Mesodermal cell (in vitro differentiated cells): ENCODE measurements around the gene ATG7.

Source experiments
- H3K27ac ChIP-seq: 2 replicates; pipeline ENCODE4 v1.7.0; 2013; ENCODE audit warnings: mild to moderate bottlenecking, low read depth, low read length, moderate library complexity; ENCODE audit not compliant: severe bottlenecking
- H3K36me3 ChIP-seq: 2 replicates; pipeline ENCODE4 v1.7.1; 2013; ENCODE audit warnings: mild to moderate bottlenecking, low read length, moderate library complexity; ENCODE audit not compliant: control insufficient read depth, insufficient read depth
- H3K4me1 ChIP-seq: one replicate; pipeline ENCODE4 v1.7.1; 2013; ENCODE audit warnings: mild to moderate bottlenecking, low read length; ENCODE audit not compliant: insufficient read depth, control insufficient read depth, poor library complexity, severe bottlenecking
- H3K4me3 ChIP-seq: 2 replicates; pipeline ENCODE4 v1.7.0; 2013; ENCODE audit warnings: low read length, control low read depth, mild to moderate bottlenecking; ENCODE audit not compliant: insufficient read depth, poor library complexity, severe bottlenecking; ENCODE audit errors: extremely low read depth
- H3K9me3 ChIP-seq: 2 replicates; pipeline ENCODE4 v1.7.1; 2013; ENCODE audit warnings: mild to moderate bottlenecking, low read length, moderate library complexity; ENCODE audit not compliant: control insufficient read depth
- WGBS, 2 experiments: methylation state at CpG; one replicate each; pipeline ENCODE4 v1.1.5; 2013; ENCODE audit warnings: missing lambda C conversion rate in 2 of 2; ENCODE audit not compliant: insufficient coverage in 2 of 2; 5-methylcytosine and 5-hydroxymethylcytosine counted together

Gene ATG7

DNA sequence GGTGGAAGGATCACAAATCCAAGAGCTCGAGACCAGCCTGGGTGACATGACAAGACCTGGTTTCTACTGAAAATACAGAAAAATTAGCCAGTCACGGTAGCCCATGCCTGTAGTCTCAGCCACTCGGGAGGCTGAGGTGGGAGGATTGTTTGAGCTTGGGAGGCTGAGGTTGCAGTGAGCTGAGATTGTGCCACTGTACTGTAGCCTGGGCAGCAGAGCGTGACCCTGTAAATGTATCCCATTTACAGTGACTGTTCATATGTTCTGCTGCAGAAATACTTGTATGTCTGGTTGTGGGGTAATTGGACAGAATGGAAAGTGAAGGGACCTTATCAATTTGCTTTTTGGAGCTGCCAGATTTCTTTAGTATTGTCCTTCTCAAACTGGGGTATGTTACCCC lies 24.9 kb downstream of the ATG7 start:
- H3K27ac ChIP-seq, result no peak overlapping the region
- H3K4me1 ChIP-seq, result no peaks in the 10 kb centered on the region
- no peak overlapping the region for H3K4me3 ChIP-seq
- peaks cover 30% of the 10 kb centered on the region for H3K36me3 ChIP-seq
- H3K9me3 ChIP-seq, result no peaks in the 10 kb centered on the region
- 89 to 100% methylated on average over 1 to 4 of the region's 4 CpGs for WGBS, 2 experiments

DNA sequence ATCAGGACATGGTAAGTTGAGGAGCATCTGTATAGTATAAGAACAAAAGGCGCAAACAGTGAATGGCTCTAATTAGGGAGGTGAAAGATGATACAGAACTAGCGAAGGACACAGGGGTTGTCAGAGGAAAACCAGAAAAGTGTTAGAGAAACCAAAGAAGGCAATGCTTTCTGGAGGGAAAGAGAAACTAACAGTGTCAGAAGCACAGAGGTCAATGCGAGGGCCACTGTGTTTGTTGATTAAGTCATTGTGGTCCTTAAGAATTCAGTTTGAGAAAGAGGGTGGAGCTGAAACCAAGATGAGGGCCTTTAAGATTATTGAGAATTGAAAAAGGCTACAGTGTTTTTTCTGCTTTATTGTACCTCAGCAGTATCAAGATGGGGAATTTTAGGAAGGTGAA lies 28.8 kb downstream of the ATG7 start:
- Histone ChIP-seq H3K4me1 (peaks cover 3% of the 10 kb centered on the region), H3K4me3 (no peak overlapping the region), H3K36me3 (peaks cover 40% of the 10 kb centered on the region), H3K27ac (no peak overlapping the region), H3K9me3 (no peaks in the 10 kb centered on the region)
- WGBS, 2 experiments, result 92 to 93% methylated on average over 3 of the region's 3 CpGs

DNA sequence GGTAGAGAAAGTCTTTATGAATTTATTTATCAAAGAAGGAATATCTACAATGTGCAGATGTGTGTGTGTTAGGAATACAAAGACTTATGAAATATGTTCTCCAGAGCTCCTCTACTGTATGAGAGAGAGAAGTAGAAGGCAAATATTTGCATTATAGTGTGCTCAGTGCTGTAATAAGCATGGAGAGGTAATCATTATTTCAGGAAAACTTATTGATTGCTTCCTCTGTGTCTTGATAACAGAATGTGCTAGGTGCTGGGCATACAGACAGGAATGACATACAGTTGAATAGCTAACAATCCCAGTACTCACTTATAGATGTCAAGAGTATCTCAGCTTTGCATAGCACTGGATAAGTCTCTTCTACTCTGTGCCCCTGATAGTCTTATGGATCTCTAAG lies 30.2 kb downstream of the ATG7 start:
- Histone ChIP-seq H3K36me3 (peaks cover 45% of the 10 kb centered on the region), H3K4me1 (peaks cover 3% of the 10 kb centered on the region), H3K4me3 (no peak overlapping the region), H3K9me3 (no peaks in the 10 kb centered on the region), H3K27ac (no peak overlapping the region)

DNA sequence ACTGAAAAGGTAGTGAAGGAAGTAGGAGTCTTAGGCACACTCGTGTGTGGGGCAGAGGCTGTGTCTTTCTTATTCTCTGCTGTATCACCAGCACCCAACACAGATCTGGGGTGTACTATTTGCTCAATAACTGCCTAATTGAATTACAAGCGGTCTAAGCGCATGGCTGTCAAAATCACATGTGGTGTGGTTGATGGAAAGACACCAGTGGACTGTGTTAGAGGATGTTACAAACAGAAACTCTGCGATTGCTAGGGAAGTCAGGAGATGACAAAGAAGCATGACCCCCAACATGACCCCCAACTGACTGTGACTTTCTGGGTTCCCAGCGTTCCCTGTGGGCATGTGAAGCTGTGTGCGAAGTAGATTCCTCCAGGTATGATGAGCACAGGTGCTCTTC lies 32.0 kb downstream of the ATG7 start:
- Histone ChIP-seq H3K9me3 (no peaks in the 10 kb centered on the region), H3K4me1 (peaks cover 3% of the 10 kb centered on the region), H3K36me3 (peaks cover 59% of the 10 kb centered on the region), H3K4me3 (no peak overlapping the region), H3K27ac (no peak overlapping the region)
- WGBS, 2 experiments, result 97 to 99% methylated on average over 5 to 6 of the region's 6 CpGs

DNA sequence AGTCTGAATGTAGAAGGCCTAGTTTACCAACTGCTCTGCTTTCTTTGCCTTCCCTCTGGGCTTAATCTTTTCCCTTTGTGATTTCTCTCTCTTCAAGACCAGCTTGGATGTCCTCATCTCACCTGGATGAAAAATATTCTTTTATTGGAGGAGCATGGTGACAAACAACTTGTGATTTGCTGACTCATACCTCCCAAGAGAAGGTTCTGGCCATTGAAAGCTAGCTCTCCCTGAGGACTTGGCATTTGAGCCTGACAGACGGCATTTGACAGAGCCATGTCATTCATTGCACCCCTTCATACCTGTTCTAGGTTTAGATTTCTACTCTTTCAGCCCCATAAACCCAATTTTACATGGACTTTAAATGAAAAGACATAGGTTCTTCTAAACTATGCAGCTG lies 33.3 kb downstream of the ATG7 start:
- H3K9me3 ChIP-seq, result no peaks in the 10 kb centered on the region
- WGBS, 2 experiments, result 80 to 89% methylated on average over 1 of the region's 1 CpG

DNA sequence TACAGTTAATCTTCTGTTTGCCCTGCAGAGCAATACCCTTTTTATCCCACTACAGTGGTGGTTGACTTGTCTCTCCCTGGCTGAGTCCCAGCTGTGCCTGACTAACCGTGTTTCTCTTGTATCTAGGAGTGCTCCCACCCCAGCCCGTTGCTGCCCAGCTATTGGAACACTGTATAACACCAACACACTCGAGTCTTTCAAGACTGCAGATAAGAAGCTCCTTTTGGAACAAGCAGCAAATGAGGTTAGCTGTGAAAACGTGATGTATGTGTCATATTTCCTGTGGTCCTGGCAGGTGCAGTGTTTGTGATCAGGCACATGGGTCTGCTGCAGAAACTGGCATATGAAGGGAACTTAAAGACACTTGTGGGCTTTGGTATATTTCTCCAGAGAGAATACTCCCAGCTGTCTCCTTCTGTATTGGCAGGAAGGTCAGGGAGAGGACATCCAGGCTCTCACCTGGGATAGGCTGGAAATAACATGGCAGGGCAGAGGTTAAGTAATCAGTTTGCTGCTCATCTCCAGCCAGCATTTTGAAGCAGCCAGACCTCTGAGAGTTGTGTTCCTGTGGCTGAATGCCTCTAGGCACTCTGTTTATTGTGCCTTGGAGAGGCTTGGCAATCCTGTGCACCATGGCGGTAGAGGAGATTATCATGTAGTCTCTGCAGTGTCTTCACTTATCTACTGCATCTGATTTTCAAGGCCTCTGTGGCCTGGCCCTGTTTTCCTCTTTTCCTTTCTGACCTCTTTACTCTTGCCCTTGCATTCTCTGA lies 34.8 kb downstream of the ATG7 start:
- Histone ChIP-seq H3K9me3 (no peaks in the 10 kb centered on the region), H3K36me3 (peaks cover 49% of the 10 kb centered on the region), H3K4me1 (peaks cover 3% of the 10 kb centered on the region), H3K27ac (no peak overlapping the region), H3K4me3 (no peak overlapping the region)
- WGBS, 2 experiments, result 91 to 100% methylated on average over 2 to 5 of the region's 5 CpGs

More for the DNA sequence above, 33.3 kb downstream of the ATG7 start:
- H3K4me1 ChIP-seq, result peaks cover 3% of the 10 kb centered on the region
- H3K27ac ChIP-seq, result no peak overlapping the region
- peaks cover 62% of the 10 kb centered on the region for H3K36me3 ChIP-seq
- no peak overlapping the region for H3K4me3 ChIP-seq

DNA sequence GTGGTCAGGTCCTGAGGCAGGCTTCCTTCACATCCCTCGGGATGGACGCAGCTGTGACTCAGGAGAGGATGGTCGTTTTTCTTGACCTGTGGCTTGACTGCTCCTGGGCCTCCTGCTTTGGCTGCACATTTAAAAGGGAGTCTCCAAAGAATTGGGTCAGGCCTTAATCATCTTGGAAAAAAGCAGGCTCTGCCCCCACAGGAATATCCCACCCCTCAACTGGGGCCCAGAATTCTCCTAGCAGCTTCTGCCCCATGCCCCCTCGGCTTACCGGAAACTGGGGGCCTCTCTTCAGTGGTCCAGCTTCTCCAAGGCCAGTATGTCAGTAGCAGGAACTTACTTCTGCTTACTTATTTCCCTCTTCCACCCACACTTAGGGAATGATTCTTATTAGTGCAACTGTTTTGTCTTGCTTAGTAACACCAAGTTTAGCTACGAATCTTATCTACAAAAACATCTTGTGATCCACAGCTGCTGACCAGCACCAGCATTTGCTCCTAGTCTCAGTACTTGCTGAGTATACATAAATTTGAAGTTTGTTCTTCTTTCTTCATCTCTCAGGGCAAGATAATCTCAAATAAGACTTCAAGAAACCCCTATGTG lies 35.7 kb downstream of the ATG7 start:
- Histone ChIP-seq H3K4me1 (peaks cover 3% of the 10 kb centered on the region), H3K36me3 (peaks cover 39% of the 10 kb centered on the region), H3K27ac (no peak overlapping the region), H3K4me3 (no peak overlapping the region), H3K9me3 (no peaks in the 10 kb centered on the region)
- 87 to 97% methylated on average over 5 of the region's 6 CpGs for WGBS, 2 experiments

DNA sequence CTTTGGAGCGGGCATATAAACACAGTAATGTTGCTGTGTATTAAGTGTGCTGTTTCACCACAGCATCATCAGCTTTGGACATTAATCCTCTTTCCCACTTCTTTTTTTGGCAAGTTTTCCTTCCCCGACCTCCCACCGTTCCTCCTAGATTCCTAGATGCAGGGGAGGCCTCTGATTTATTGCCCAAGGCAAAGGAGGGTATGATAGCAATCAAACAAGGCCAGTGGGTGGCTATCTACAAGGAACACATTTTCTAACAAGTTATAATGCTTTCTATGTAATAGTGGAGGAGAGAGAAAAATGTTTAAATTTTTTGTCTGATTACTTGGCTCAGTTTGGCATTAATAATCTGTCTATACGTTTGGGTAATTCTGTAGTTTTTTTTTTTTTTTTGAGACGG lies 38.1 kb downstream of the ATG7 start:
- H3K4me1 ChIP-seq, result peaks cover 3% of the 10 kb centered on the region
- H3K27ac ChIP-seq, result no peak overlapping the region
- H3K9me3 ChIP-seq, result no peaks in the 10 kb centered on the region
- H3K4me3 ChIP-seq, result no peak overlapping the region
- H3K36me3 ChIP-seq, result peaks cover 60% of the 10 kb centered on the region
- WGBS, 2 experiments, result 60 to 88% methylated on average over 1 of the region's 5 CpGs

DNA sequence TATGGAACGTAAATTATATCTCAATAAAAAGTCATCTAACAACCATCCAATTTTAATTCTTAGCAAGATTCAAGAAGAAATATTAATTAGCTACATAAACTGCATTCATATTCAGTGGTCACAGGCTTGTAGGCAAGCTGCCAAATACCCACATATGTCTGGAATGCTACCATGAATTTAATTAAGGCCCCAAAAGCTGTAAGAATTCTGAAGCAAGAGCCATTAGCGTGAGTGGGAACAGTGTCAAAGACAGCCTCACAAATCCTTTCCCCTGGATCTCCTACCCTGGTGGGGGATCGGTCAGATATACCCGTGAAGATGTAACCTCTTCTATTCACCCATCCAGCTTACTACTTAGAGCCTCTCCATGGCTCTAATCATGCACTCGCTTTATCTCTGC lies 40.0 kb downstream of the ATG7 start:
- 82 to 95% methylated on average over 2 to 3 of the region's 5 CpGs for WGBS, 2 experiments
- no peak overlapping the region for H3K4me3 ChIP-seq
- H3K4me1 ChIP-seq, result no peaks in the 10 kb centered on the region
- no peaks in the 10 kb centered on the region for H3K9me3 ChIP-seq
- peaks cover 73% of the 10 kb centered on the region for H3K36me3 ChIP-seq
- no peak overlapping the region for H3K27ac ChIP-seq

DNA sequence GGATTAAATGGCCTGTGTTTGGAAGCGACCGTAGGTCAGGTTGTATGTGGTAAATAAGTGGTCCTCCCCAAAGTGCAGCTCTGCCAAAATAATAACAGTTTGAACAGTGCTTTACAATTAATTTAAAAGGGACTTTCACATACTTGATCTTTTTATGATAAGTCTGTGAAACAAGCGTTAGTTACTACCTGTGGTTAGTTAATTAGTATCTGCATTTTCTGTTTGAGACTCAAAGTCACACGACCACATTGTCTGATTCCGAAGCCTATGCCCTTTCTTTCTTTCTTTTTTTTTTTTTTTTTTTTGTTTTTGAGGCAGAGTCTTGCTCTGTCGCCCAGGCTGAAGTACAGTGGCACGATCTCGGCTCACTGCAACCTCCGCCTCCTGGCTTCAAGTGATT lies 45.1 kb downstream of the ATG7 start:
- 71% methylated on average over 4 of the region's 9 CpGs; no CpG with 5 or more reads in 1 of the 2 experiments for WGBS, 2 experiments
- H3K36me3 ChIP-seq, result peaks cover 72% of the 10 kb centered on the region
- H3K4me1 ChIP-seq, result no peaks in the 10 kb centered on the region
- H3K27ac ChIP-seq, result no peak overlapping the region
- no peaks in the 10 kb centered on the region for H3K9me3 ChIP-seq
- no peak overlapping the region for H3K4me3 ChIP-seq

DNA sequence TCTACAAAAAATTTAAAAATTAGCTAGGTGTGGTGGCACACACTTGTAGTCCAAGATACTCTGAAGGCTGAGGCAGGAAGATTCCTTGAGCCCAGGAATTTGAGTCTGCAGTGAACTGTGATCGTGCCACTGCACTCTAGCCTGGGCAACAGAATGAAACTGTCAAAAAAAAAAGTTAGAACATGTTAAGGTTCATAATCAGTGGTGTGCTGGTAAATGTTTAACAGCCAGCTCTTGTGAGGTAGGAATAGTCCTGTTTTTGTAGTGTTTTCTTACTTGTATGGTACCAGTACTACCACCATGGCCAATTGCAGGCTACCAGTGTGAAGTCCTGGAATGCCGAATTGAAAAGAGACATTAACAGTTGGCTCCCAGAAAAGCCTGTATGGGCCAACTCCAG lies 50.7 kb downstream of the ATG7 start:
- no peak overlapping the region for H3K4me3 ChIP-seq
- peaks cover 31% of the 10 kb centered on the region for H3K36me3 ChIP-seq
- 80 to 100% methylated on average over 1 of the region's 2 CpGs for WGBS, 2 experiments
- no peak overlapping the region for H3K27ac ChIP-seq
- no peaks in the 10 kb centered on the region for H3K4me1 ChIP-seq
- H3K9me3 ChIP-seq, result no peaks in the 10 kb centered on the region
